ENCODE data around the gene MTMR4.
"Not testable (repeated sequence)": the region's sequence is repeated elsewhere in the genome, so short reads cannot be mapped to it uniquely, and the experiment has no call there.

The MTMR4 gene

DNA sequence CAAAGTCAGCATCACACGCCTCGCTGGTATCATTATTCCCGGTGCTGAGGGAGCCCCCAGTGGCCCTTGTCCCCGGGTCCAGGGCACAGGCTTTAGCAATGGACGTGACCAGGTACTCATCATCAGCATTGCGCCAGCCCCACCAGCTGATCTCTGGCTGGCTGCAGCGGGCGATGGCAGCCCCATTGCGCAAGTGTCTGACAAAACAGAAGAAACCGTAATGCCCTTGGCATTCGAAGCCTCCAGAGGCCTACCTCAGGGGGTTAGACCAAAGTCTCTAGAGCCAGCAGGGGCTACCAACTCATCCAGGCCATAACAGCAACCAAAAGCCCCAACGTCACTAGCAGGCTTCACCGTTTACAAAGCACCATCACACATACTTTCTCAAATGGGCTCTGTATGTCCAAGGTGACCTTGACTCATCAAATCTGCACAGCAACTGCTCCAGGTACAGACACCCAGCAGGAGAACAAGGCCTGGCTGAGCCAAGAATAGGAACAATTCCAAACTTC lies 7.3 kb downstream of the MTMR4 start:
- H3K4me3 ChIP-seq (ENCODE audit: low read length) = no peak overlapping the region
- peak; percentile 16 for DNase-seq (ENCODE audit: low read depth)
- TF ChIP-seq, protein P1, sequence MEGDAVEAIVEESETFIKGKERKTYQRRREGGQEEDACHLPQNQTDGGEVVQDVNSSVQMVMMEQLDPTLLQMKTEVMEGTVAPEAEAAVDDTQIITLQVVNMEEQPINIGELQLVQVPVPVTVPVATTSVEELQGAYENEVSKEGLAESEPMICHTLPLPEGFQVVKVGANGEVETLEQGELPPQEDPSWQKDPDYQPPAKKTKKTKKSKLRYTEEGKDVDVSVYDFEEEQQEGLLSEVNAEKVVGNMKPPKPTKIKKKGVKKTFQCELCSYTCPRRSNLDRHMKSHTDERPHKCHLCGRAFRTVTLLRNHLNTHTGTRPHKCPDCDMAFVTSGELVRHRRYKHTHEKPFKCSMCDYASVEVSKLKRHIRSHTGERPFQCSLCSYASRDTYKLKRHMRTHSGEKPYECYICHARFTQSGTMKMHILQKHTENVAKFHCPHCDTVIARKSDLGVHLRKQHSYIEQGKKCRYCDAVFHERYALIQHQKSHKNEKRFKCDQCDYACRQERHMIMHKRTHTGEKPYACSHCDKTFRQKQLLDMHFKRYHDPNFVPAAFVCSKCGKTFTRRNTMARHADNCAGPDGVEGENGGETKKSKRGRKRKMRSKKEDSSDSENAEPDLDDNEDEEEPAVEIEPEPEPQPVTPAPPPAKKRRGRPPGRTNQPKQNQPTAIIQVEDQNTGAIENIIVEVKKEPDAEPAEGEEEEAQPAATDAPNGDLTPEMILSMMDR (conservative IDR thresholded peaks at IDR 0.05; ENCODE audit: low read length) = no peak

DNA sequence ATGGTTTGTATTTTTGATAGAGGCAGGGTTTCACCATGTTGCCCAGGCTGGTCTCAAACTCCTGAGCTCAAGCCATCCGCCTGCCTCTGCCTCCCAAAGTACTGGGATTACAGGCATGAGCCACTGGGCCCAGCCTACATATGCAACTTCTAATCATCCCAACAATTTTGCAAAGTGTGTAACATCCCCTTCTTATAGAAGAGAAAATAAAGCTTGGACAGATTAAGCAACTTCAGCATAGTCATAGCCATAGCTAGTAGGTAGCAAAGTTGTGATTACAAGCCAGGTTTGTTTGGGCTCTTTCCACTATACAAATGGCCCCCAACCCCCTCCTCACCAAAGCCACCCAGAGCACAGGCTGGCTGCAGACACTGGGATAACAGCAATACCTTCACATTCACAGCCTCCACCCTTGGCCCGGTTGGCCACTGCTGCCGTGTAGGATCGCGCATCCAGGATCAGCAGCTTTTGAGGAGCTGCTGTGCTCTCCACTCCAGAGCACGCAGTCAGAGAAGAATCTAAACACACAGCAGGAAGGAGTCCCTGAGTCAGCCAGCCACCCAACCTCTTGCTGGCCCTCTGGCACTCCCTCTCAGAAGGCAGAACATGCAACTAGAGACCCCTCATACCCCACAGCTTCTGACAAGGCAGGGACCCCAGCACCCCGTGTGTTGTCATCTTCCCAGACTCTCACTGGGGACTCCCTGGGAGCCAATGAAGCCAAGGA lies 7.9 kb downstream of the MTMR4 start:
- TF ChIP-seq, protein P1 (conservative IDR thresholded peaks at IDR 0.05; ENCODE audit: low read length) = no peak
- no peak for DNase-seq (ENCODE audit: low read depth)
- no peak overlapping the region for H3K4me3 ChIP-seq (ENCODE audit: low read length)

DNA sequence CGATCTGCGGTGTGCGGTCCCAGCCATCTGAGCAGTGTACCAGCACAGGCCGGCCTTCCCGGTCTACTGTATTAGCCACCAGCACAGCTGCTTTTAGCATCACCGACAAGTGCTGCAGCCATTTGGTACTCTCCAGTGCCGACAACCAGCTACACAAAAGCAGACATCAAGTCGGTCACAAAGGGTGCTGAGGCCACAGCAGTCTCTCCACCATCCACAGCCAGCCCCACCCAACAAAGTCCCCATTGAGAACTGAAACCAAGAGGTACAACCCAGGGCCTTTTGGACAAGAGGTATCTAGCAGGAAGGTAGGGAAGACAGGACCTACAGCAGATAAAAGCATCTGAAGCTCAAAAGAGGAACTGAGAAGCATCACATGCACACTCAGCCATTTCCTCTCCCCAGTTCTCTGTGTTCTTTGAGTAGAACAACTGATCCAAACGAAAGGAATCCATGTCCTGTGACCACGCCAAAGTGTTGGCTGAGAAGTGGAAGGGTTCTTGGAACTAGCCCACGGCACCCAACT lies 9.5 kb downstream of the MTMR4 start:
- H3K4me3 ChIP-seq (ENCODE audit: low read length) = no peak overlapping the region
- TF ChIP-seq, protein P1 (conservative IDR thresholded peaks at IDR 0.05; ENCODE audit: low read length) = no peak
- DNase-seq (ENCODE audit: low read depth) = no peak

DNA sequence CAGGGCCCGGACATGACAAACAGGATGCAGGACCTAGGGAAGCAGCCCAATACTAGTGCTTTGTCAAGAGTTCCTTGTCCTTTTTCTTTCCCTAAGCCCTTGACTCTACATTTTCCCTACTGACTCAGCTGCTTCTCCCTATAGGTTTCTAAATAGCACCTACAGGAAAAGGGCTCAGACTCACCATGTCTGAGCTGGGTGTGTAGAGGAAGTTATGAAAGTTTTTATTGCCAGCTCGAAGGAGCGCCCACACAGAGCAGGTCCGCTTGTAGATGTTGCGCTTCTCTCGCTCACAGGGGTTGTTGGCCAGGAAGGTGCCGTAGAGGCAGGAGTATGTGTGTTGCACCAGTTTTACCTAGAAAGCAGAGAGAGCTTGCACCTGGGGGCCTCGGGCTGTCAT lies 10.6 kb downstream of the MTMR4 start:
- TF ChIP-seq, protein P1 (conservative IDR thresholded peaks at IDR 0.05; ENCODE audit: low read length) = no peak
- no peak for DNase-seq (ENCODE audit: low read depth)
- H3K4me3 ChIP-seq (ENCODE audit: low read length) = no peak overlapping the region

DNA sequence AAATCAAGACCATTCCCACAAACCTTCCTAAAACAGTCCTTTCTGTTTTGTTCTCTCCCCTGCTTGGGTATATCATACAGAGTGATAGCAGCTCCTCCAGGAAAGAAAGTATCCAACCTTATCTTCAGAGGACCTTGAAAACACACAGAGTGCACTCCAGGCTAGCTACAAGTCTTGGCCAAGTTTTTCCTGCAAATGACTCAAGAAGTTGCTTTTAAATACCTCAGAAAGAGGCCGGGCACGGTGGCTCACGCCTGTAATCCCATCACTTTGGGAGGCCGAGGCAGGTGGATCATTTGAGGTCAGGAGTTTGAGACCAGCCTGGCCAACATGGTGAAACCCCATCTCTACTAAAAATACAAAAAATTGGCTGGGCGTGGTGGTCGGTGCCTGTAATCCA lies 11.3 kb downstream of the MTMR4 start:
- DNase-seq (ENCODE audit: low read depth) = not testable (repeated sequence)

DNA sequence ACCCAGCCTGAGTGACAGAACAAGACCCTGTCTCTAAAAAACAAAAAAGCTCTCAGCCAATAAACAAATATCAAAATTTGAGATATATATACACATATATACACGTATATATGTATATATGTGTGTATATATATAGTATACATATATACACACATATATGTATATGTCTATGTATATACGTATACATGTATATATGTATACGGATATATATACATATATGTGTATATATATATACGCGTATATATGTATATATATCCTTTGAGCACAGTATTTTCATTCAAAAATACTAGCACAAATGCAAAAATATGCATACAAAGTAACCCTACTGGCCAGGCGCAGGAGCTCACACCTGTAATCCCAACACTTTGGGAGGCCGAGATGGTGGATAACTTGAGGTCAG lies 13.0 kb downstream of the MTMR4 start:
- H3K4me3 ChIP-seq (ENCODE audit: low read length) = no peak overlapping the region
- TF ChIP-seq, protein P1 (conservative IDR thresholded peaks at IDR 0.05; ENCODE audit: low read length) = no peak
- DNase-seq (ENCODE audit: low read depth) = no peak

More for the DNA sequence above, 11.3 kb downstream of the MTMR4 start:
- not testable (repeated sequence) for H3K4me3 ChIP-seq (ENCODE audit: low read length)

DNA sequence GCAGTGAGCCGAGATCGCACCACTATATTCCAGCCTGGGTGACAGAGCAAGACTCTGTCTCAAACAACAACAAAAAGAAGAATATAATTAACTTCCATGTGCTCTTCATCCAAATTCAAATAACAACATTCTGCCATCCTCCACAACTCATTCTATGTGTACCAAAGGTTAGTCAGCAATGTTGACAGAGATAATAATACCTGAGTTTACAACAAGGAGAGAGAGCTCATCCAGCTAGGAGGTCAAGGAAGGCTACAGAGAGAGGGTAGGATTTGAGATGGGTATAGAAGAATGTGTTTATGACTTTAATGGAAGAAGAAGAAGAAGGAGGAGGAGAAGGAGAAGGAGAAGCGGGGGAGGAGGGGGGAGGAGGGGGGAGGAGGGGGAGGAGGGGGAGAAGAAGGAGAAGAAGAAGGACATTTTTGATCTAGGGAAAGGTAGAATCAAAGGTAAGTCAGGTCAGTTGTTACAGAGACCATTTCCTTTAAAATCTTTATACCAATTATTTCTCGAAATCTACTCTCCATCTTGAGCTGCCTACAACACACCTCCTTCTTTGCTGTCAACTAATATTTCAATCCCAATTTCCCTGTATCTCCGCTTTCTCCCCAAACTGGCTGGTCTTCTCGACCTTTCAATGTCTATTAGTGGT lies 16.1 kb downstream of the MTMR4 start:
- TF ChIP-seq, protein P1 (conservative IDR thresholded peaks at IDR 0.05; ENCODE audit: low read length) = no peak
- H3K4me3 ChIP-seq (ENCODE audit: low read length) = no peak overlapping the region
- DNase-seq (ENCODE audit: low read depth) = no peak

Data from AG10803 (cell line).